ENCODE data around the gene MAP1LC3B2. TPM values are rescaled to one million over a fixed set of nuclear protein-coding genes. Genes with fewer than 3 reads are reported as not detected.

Gene MAP1LC3B2
- total and polyA plus RNA-seq, 2 of the 8 experiments (the other 6 are each of a cell fraction or from before 2014, with no cell fraction given): 0.39 to 1.5 TPM

DNA sequence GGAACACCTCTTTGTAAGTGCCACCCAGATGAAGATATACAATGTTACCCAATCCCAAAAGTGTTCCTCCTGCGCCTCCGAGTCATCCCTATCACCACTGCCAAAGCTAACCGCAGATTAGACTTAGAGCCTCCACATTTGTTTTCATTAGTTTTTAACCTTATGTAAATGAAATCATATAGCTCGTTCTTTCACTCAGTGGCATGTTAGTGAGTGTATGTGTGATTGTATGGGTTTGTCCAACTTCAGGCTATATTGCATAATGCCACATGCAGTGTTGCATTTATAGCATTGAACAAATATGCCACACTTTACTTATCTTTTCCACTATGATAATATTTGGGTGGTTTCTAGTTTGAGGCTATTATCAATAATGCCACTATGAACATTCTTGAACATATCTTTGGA, 18.0 kb downstream of the MAP1LC3B2 start:
- no peaks in the 10 kb centered on the region for H3K23me2 ChIP-seq (ENCODE audit: low read depth, low read length)
- H4K20me1 ChIP-seq (replicated peaks in 1 of 2; ENCODE audit: control insufficient read depth in 1 of 2, insufficient read depth in 2 of 2, low read length in 2 of 2): no peaks in the 10 kb centered on the region
- no peak overlapping the region for H2BK20ac ChIP-seq (ENCODE audit: low read length)
- no peak overlapping the region for H3K14ac ChIP-seq (ENCODE audit: insufficient read length)
- FAIRE-seq: no peak
- H3K4me1 ChIP-seq (replicated peaks in 1 of 4; ENCODE audit: control insufficient read depth in 3 of 4, insufficient read depth in 4 of 4, low read length in 3 of 4): no peaks in the 10 kb centered on the region
- no peak overlapping the region for H3K4ac ChIP-seq (replicated peaks; ENCODE audit: insufficient read length, low read depth, low read length)
- no peak overlapping the region for H2BK15ac ChIP-seq (ENCODE audit: low read length)
- H4K91ac ChIP-seq (replicated peaks; ENCODE audit: insufficient read length, low read length): no peak overlapping the region
- H3K56ac ChIP-seq (replicated peaks; ENCODE audit: insufficient read length, low read depth, low read length): no peak overlapping the region
- H3K4me2 ChIP-seq (ENCODE audit: insufficient read depth in 1 of 2, low read depth in 2 of 2, low read length in 2 of 2): no peak overlapping the region
- H3K79me2 ChIP-seq (ENCODE audit: control insufficient read depth in 1 of 2, insufficient read depth in 2 of 2, low read length in 2 of 2): no peaks in the 10 kb centered on the region
- H3K9ac ChIP-seq (replicated peaks in 1 of 4; ENCODE audit: extremely low read depth in 1 of 4, low read depth in 3 of 4, low read length in 3 of 4): no peak overlapping the region
- ChIA-PET POLR2A (ENCODE audit: partially characterized antibody) (no interaction called here), CTCF (ENCODE audit: partially characterized antibody) (interaction anchor here (1.5 kb wide), 1 partner anchor 301 kb away, joined by 3 read pairs; no protein-coding TSS in a partner anchor)
- H4K8ac ChIP-seq (ENCODE audit: extremely low read depth, insufficient read depth, low read length): no peak overlapping the region
- H3K36me3 ChIP-seq (ENCODE audit: control insufficient read depth in 2 of 4, insufficient read depth in 4 of 4, low read length in 3 of 4): no peaks in the 10 kb centered on the region
- H4K5ac ChIP-seq (ENCODE audit: insufficient read length, low read depth, low read length): no peak overlapping the region
- no peak overlapping the region for H2AK5ac ChIP-seq (ENCODE audit: low read depth, low read length)
- no peak overlapping the region for H2AFZ ChIP-seq (ENCODE audit: low read length)
- no peak overlapping the region for H3K27ac ChIP-seq (ENCODE audit: low read depth, low read length)
- H2BK5ac ChIP-seq (ENCODE audit: low read depth, low read length): no peak overlapping the region
- no peaks in the 10 kb centered on the region for H3K79me1 ChIP-seq (ENCODE audit: low read depth, low read length)
- no peak for TF ChIP-seq RXRA (IDR thresholded peaks at IDR 0.05; ENCODE audit: insufficient read depth, low read depth, low read length)
- TF ChIP-seq, protein P1, sequence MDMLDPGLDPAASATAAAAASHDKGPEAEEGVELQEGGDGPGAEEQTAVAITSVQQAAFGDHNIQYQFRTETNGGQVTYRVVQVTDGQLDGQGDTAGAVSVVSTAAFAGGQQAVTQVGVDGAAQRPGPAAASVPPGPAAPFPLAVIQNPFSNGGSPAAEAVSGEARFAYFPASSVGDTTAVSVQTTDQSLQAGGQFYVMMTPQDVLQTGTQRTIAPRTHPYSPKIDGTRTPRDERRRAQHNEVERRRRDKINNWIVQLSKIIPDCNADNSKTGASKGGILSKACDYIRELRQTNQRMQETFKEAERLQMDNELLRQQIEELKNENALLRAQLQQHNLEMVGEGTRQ (IDR thresholded peaks at IDR 0.05; ENCODE audit: low read length): no peak
- H3K23ac ChIP-seq (ENCODE audit: insufficient read length): no peak overlapping the region
- H3K9me3 ChIP-seq (ENCODE audit: insufficient read depth in 2 of 2, low read depth in 1 of 2, low read length in 1 of 2): peaks cover 0 to 3% of the 10 kb centered on the region in 2 experiments; a peak in 1 of 4 replicates
- DNase-seq (ENCODE audit: low read depth in 1 of 2, low spot score in 2 of 2): no peak
- no peak overlapping the region for H2BK12ac ChIP-seq (ENCODE audit: low read depth, low read length)
- H3K4me3 ChIP-seq (ENCODE audit: extremely low read depth in 1 of 4, insufficient read depth in 2 of 4, low read depth in 3 of 4, low read length in 4 of 4): no peak overlapping the region
- no peaks in the 10 kb centered on the region for H3K27me3 ChIP-seq (replicated peaks in 1 of 4; ENCODE audit: control insufficient read depth in 3 of 4, extremely low read depth in 1 of 4, insufficient read depth in 3 of 4, low read length in 3 of 4)
- 99% methylated on average over 4 of the region's 4 CpGs; no CpG with 5 or more reads in 1 of the 2 experiments for WGBS, 2 experiments (ENCODE audit: extremely low coverage in 1 of 2, insufficient coverage in 1 of 2, insufficient read length in 1 of 2, insufficient replicate concordance in 2 of 2, low coverage in 1 of 2, low lambda C conversion rate in 2 of 2, missing lambda C conversion rate in 1 of 2)
- no peak overlapping the region for H3K18ac ChIP-seq (ENCODE audit: extremely low read depth, low read length)
- no peak overlapping the region for H2BK120ac ChIP-seq (replicated peaks; ENCODE audit: low read depth, low read length)

Measured in H1 (cell line).